GM23338 (cell line): ENCODE measurements around the gene EXOC2. TPM values are rescaled to one million over a fixed set of nuclear protein-coding genes. Genes with fewer than 3 reads are reported as not detected.

Experiments
- EZH2 ChIP-seq: fragments of 200-600 bp; sonication (generic); IDR thresholded peaks from one replicate; pipeline ENCODE4 v1.8.0; 2017; ENCODE audit warnings: antibody characterized with exemption, mild to moderate bottlenecking, low read depth; ENCODE audit not compliant: unreplicated experiment
- EZH2phosphoT487 ChIP-seq: fragments of 200-600 bp; sonication (generic); IDR thresholded peaks from one replicate; pipeline ENCODE4 v1.8.1; 2018; ENCODE audit warnings: antibody characterized with exemption; ENCODE audit not compliant: unreplicated experiment
- JUNB ChIP-seq: IDR thresholded peaks from one replicate; pipeline ENCODE4 v1.6.1; 2016; ENCODE audit warnings: antibody characterized with exemption; ENCODE audit not compliant: unreplicated experiment
- ZNF114 ChIP-seq: fragments of 250-450 bp; sonication (Bioruptor Pico); IDR thresholded peaks from 2 replicates; pipeline ENCODE4 v1.5.0; 2020; ENCODE audit warnings: mild to moderate bottlenecking, moderate library complexity
- polyA plus RNA-seq: library from polyadenylated mRNA; unstranded; fragments of >200 nt; fragmentation: Nextera tagmentation; extraction: Ambion mirVana; gene quantifications from 2 replicates; pipeline ENCODE4 v1.2.1, GENCODE V29; 2016
- total RNA-seq: library from RNA; depleted of rRNA; stranded (reverse); fragments of >200 nt; shearing (Covaris generic); gene quantifications from 2 replicates; pipeline ENCODE4 v1.2.3, GENCODE V29; 2014
- TF ChIP-seq, protein P1 (sequence below): fragments of 250-450 bp; sonication (Bioruptor Pico); IDR thresholded peaks from 2 replicates; pipeline ENCODE4 v1.5.0; 2020; ENCODE audit warnings: mild to moderate bottlenecking, moderate library complexity
- TF ChIP-seq, protein P2 (sequence below), 2 experiments: fragments of 200-600 bp in 1 of 2; sonication (generic) in 1 of 2; conservative IDR thresholded peaks; 2 replicates each; pipeline versions ENCODE4 v1.5.1 to v1.6.1; 2016 to 2017; ENCODE audit warnings: antibody characterized with exemption in 2 of 2, low read depth in 2 of 2, mild to moderate bottlenecking in 2 of 2, moderate library complexity in 1 of 2

EXOC2 gene
- total and polyA plus RNA-seq, 2 experiments from 2014 or later = 28.7 to 93.6 TPM

DNA sequence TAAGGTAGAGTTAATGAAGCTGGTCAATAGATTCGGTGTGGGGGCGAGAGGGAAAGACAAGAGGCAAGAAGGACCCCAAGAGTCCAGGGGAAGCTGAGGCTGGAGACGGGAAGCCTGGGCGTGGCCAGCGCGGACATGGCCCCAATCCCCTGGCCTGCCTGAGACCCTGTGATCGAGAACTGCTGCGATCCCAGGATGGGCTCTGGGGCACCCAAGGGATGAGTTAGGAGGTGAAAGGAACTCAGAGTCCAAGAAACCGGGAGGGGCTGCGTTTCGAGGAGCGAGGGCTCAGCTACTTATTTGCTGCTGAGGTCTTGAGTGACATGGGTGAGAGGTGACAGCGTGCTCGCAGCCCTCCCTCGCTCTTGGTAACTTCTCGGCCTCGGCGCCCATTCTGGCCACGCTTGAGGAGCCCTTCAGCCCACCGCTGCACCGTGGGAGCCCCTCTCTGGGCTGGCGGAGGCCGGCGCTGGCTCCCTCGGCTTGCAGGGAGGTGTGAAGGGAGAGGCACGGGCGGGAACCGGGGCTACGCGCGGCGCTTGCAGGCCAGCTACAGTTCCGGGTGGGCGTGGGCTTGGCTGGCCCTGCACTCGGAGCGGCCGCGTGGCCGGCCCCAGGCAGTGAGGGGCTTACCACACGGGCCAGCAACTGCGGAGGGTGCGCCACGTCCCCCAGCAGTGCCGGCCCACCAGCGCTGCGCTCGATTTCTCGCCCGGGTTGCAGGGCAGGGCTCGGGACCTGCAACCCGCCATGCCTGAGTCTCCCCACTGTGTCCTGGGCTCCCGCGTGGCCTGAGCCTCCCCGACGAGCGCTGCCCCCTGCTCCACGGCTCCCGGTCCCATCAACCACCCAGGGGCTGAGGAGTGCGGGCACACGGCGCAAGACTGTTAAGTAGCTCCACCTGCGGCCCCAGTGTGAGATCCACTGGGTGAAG is 243.2 kb downstream of the EXOC2 start (continued):
- TF ChIP-seq, protein P1, sequence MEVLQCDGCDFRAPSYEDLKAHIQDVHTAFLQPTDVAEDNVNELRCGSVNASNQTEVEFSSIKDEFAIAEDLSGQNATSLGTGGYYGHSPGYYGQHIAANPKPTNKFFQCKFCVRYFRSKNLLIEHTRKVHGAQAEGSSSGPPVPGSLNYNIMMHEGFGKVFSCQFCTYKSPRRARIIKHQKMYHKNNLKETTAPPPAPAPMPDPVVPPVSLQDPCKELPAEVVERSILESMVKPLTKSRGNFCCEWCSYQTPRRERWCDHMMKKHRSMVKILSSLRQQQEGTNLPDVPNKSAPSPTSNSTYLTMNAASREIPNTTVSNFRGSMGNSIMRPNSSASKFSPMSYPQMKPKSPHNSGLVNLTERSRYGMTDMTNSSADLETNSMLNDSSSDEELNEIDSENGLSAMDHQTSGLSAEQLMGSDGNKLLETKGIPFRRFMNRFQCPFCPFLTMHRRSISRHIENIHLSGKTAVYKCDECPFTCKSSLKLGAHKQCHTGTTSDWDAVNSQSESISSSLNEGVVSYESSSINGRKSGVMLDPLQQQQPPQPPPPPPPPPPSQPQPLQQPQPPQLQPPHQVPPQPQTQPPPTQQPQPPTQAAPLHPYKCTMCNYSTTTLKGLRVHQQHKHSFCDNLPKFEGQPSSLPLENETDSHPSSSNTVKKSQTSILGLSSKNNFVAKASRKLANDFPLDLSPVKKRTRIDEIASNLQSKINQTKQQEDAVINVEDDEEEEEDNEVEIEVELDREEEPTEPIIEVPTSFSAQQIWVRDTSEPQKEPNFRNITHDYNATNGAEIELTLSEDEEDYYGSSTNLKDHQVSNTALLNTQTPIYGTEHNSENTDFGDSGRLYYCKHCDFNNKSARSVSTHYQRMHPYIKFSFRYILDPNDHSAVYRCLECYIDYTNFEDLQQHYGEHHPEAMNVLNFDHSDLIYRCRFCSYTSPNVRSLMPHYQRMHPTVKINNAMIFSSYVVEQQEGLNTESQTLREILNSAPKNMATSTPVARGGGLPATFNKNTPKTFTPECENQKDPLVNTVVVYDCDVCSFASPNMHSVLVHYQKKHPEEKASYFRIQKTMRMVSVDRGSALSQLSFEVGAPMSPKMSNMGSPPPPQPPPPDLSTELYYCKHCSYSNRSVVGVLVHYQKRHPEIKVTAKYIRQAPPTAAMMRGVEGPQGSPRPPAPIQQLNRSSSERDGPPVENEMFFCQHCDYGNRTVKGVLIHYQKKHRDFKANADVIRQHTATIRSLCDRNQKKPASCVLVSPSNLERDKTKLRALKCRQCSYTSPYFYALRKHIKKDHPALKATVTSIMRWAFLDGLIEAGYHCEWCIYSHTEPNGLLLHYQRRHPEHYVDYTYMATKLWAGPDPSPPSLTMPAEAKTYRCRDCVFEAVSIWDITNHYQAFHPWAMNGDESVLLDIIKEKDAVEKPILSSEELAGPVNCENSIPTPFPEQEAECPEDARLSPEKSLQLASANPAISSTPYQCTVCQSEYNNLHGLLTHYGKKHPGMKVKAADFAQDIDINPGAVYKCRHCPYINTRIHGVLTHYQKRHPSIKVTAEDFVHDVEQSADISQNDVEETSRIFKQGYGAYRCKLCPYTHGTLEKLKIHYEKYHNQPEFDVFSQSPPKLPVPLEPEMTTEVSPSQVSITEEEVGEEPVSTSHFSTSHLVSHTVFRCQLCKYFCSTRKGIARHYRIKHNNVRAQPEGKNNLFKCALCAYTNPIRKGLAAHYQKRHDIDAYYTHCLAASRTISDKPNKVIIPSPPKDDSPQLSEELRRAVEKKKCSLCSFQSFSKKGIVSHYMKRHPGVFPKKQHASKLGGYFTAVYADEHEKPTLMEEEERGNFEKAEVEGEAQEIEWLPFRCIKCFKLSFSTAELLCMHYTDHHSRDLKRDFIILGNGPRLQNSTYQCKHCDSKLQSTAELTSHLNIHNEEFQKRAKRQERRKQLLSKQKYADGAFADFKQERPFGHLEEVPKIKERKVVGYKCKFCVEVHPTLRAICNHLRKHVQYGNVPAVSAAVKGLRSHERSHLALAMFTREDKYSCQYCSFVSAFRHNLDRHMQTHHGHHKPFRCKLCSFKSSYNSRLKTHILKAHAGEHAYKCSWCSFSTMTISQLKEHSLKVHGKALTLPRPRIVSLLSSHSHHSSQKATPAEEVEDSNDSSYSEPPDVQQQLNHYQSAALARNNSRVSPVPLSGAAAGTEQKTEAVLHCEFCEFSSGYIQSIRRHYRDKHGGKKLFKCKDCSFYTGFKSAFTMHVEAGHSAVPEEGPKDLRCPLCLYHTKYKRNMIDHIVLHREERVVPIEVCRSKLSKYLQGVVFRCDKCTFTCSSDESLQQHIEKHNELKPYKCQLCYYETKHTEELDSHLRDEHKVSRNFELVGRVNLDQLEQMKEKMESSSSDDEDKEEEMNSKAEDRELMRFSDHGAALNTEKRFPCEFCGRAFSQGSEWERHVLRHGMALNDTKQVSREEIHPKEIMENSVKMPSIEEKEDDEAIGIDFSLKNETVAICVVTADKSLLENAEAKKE (CRISPR knock-in tag) = no peak
- no peak for TF ChIP-seq EZH2phosphoT487
- TF ChIP-seq ZNF114 (CRISPR knock-in tag) = no peak
- TF ChIP-seq, protein P2, sequence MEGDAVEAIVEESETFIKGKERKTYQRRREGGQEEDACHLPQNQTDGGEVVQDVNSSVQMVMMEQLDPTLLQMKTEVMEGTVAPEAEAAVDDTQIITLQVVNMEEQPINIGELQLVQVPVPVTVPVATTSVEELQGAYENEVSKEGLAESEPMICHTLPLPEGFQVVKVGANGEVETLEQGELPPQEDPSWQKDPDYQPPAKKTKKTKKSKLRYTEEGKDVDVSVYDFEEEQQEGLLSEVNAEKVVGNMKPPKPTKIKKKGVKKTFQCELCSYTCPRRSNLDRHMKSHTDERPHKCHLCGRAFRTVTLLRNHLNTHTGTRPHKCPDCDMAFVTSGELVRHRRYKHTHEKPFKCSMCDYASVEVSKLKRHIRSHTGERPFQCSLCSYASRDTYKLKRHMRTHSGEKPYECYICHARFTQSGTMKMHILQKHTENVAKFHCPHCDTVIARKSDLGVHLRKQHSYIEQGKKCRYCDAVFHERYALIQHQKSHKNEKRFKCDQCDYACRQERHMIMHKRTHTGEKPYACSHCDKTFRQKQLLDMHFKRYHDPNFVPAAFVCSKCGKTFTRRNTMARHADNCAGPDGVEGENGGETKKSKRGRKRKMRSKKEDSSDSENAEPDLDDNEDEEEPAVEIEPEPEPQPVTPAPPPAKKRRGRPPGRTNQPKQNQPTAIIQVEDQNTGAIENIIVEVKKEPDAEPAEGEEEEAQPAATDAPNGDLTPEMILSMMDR (conservative IDR thresholded peaks at IDR 0.05; ENCODE audit: low read depth in 2 of 2) = no peak
- no peak for TF ChIP-seq JUNB
- no peak for TF ChIP-seq EZH2
